KOPT-K1 (cell line): Measurements from ENCODE around the gene ESR1.
"Not testable (repeated sequence)": the region's sequence is repeated elsewhere in the genome, so short reads cannot be mapped to it uniquely, and the experiment has no call there.

Experiments
- H3K27ac ChIP-seq: fragments of 200-600 bp; sonication (generic); 2 replicates; pipeline ENCODE4 v1.5.1; 2016; ENCODE audit warnings: antibody characterized with exemption, mild to moderate bottlenecking, low read depth, low read length; ENCODE audit not compliant: poor library complexity, severe bottlenecking
- H3K36me3 ChIP-seq: fragments of 200-600 bp; sonication (generic); 2 replicates; pipeline ENCODE4 v1.5.1; 2017; ENCODE audit warnings: antibody characterized with exemption, mild to moderate bottlenecking, low read length, moderate library complexity; ENCODE audit not compliant: insufficient read depth
- H3K9me3 ChIP-seq: fragments of 200-600 bp; sonication (generic); 2 replicates; pipeline ENCODE4 v1.5.1; 2017; ENCODE audit warnings: antibody characterized with exemption, low read length, mild to moderate bottlenecking; ENCODE audit not compliant: insufficient read depth, poor library complexity, severe bottlenecking

ESR1 gene

GRCh38 chr6:151850479-151851003, 43.1 kb downstream of the ESR1 start:
- Histone ChIP-seq H3K9me3 (no peaks in the 10 kb centered on the region), H3K27ac (no peak overlapping the region)

GRCh38 chr6:151858294-151858693, 50.8 kb downstream of the ESR1 start:
- H3K27ac ChIP-seq: no peak overlapping the region
- H3K9me3 ChIP-seq: no peaks in the 10 kb centered on the region
- no peaks in the 10 kb centered on the region for H3K36me3 ChIP-seq

More at GRCh38 chr6:151850479-151851003, 43.1 kb downstream of the ESR1 start:
- H3K36me3 ChIP-seq: no peaks in the 10 kb centered on the region

GRCh38 chr6:151862461-151862860, 55.0 kb downstream of the ESR1 start:
- H3K27ac ChIP-seq: no peak overlapping the region
- H3K36me3 ChIP-seq: no peaks in the 10 kb centered on the region
- H3K9me3 ChIP-seq: no peaks in the 10 kb centered on the region

- H3K9me3 ChIP-seq, H3K27ac ChIP-seq, H3K36me3 ChIP-seq: not testable (repeated sequence)
Observed at GRCh38 chr6:151867361-151867869, 59.9 kb downstream of the ESR1 start.

- Histone ChIP-seq H3K27ac (no peak overlapping the region), H3K9me3 (no peaks in the 10 kb centered on the region), H3K36me3 (no peaks in the 10 kb centered on the region)
Observed at GRCh38 chr6:151869345-151869744, 61.9 kb downstream of the ESR1 start.

- no peaks in the 10 kb centered on the region for H3K9me3 ChIP-seq
- no peaks in the 10 kb centered on the region for H3K36me3 ChIP-seq
- H3K27ac ChIP-seq: no peak overlapping the region
Observed at GRCh38 chr6:151869787-151870186, 62.3 kb downstream of the ESR1 start.

- Histone ChIP-seq H3K36me3 (no peaks in the 10 kb centered on the region), H3K27ac (no peak overlapping the region)
Observed at GRCh38 chr6:151870375-151870774, 62.9 kb downstream of the ESR1 start.

GRCh38 chr6:151875524-151875923, 68.0 kb downstream of the ESR1 start:
- Histone ChIP-seq H3K36me3 (no peaks in the 10 kb centered on the region), H3K9me3 (no peaks in the 10 kb centered on the region), H3K27ac (no peak overlapping the region)

More at GRCh38 chr6:151870375-151870774, 62.9 kb downstream of the ESR1 start:
- no peaks in the 10 kb centered on the region for H3K9me3 ChIP-seq

GRCh38 chr6:151876122-151876521, 68.6 kb downstream of the ESR1 start:
- no peak overlapping the region for H3K27ac ChIP-seq
- H3K36me3 ChIP-seq: no peaks in the 10 kb centered on the region
- H3K9me3 ChIP-seq: no peaks in the 10 kb centered on the region

- Histone ChIP-seq H3K36me3 (no peaks in the 10 kb centered on the region), H3K27ac (no peak overlapping the region), H3K9me3 (no peaks in the 10 kb centered on the region)
Observed at GRCh38 chr6:151877458-151877857, 70.0 kb downstream of the ESR1 start.

GRCh38 chr6:151881231-151881630, 73.7 kb downstream of the ESR1 start:
- H3K27ac ChIP-seq: no peak overlapping the region
- H3K36me3 ChIP-seq: no peaks in the 10 kb centered on the region
- H3K9me3 ChIP-seq: no peaks in the 10 kb centered on the region

GRCh38 chr6:151882206-151882605, 74.7 kb downstream of the ESR1 start:
- H3K27ac ChIP-seq: no peak overlapping the region
- H3K9me3 ChIP-seq: no peaks in the 10 kb centered on the region
- H3K36me3 ChIP-seq: no peaks in the 10 kb centered on the region

GRCh38 chr6:151885234-151885633, 77.8 kb downstream of the ESR1 start:
- Histone ChIP-seq H3K36me3 (no peaks in the 10 kb centered on the region), H3K27ac (no peak overlapping the region), H3K9me3 (no peaks in the 10 kb centered on the region)

GRCh38 chr6:151891524-151891923, 84.0 kb downstream of the ESR1 start:
- Histone ChIP-seq H3K27ac (no peak overlapping the region), H3K36me3 (no peaks in the 10 kb centered on the region), H3K9me3 (no peaks in the 10 kb centered on the region)

GRCh38 chr6:151894426-151894825, 86.9 kb downstream of the ESR1 start:
- H3K9me3 ChIP-seq, H3K36me3 ChIP-seq, H3K27ac ChIP-seq: not testable (repeated sequence)

- not testable (repeated sequence) for H3K36me3 ChIP-seq, H3K27ac ChIP-seq, H3K9me3 ChIP-seq
Observed at GRCh38 chr6:151899221-151899620, 91.7 kb downstream of the ESR1 start.
